Measurements from ENCODE around the gene EIF3CL.
"Not testable (repeated sequence)": the region's sequence is repeated elsewhere in the genome, so short reads cannot be mapped to it uniquely, and the experiment has no call there.

EIF3CL gene

GRCh38 chr16:28403220-28404072 lies at the start of gene EIF3CL:
Gene EIF3CL (minus strand): TSS chr16:28403841. CDS start chr16:28403618, 223 bp downstream.
- DNase-seq = not testable (repeated sequence)

DNA sequence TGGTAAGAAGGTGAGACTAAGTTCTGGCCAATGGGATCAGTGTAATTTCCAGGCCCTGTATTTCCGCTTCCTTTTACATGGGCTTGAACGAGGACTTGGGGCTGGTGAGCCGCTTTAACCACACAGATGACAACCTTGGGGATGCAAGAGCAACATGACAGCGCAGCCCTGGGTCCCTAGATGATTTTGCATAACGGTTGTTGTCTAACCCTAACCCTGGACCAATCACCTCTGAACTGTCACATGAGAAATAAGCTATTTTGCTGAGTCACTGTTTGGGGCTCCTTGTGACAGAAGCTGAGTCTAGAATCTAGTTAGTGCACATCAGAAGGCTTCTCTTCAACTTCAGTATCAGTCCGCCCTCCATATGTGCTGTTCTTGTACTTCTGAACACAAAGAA lies 43.4 kb upstream of the EIF3CL start:
- not testable (repeated sequence) for DNase-seq

DNA sequence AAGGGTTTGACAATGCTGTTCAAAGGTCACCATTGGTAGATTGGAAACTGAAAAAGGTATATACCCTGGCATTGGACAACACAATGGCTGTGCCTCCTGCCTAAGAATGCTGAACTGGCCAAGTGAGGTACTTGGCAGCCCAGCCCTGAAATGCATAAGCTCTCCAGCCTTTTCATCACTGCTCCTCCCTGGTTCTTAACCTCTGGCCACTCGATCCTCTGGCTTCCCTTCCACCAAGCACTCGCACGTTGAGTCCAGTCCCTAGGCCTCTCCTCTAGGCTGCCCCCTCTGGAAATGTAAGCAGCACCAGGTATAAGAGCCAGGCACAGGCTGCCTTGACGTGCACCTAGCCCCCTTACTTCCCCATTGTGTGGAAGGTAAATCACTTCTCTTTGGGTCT lies 42.7 kb upstream of the EIF3CL start:
- not testable (repeated sequence) for DNase-seq

GRCh38 chr16:28443943-28444342 lies 40.3 kb upstream of the EIF3CL start:
- not testable (repeated sequence) for DNase-seq

- DNase-seq = not testable (repeated sequence)
These were observed 35.3 kb upstream of the EIF3CL start for GRCh38 chr16:28438899-28439298.

DNA sequence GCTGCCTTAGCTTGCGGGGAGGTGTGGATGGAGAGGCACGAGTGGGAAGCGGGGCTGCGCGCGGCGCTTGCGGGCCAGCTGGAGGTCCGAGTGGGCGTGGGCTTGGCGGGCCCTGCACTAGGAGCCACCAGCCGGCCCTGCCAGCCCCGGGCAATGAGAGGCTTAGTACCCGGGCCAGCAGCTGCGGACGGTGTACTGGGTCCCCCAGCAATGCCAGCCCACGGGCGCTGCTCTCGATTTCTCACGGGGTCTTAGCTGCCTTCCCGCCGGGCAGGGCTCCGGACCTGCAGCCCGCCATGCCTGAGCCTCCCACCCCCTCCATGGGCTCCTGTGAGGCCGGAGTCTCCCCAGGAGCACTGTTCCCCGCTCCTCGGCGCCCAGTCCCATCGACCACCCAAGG lies 31.7 kb upstream of the EIF3CL start:
- not testable (repeated sequence) for DNase-seq

GRCh38 chr16:28426060-28426680 lies 22.5 kb upstream of the EIF3CL start:
- DNase-seq = not testable (repeated sequence)

GRCh38 chr16:28421071-28421750 lies 17.6 kb upstream of the EIF3CL start:
- DNase-seq = not testable (repeated sequence)

DNA sequence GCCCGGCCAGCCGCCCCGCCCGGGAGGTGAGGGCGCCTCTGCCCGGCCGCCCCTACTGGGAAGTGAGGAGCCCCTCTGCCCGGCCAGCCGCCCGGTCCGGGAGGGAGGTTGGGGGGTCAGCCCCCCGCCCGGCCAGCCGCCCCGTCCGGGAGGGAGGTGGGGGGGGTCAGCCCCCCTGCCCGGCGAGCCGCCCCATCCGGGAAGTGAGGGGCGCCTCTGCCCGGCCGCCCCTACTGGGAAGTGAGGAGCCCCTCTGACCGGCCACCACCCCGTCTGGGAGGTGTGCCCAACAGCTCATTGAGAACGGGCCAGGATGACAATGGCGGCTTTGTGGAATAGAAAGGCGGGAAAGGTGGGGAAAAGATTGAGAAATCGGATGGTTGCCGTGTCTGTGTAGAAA lies 13.4 kb upstream of the EIF3CL start:
- DNase-seq = not testable (repeated sequence)

GRCh38 chr16:28414530-28414929 lies 10.9 kb upstream of the EIF3CL start:
- not testable (repeated sequence) for DNase-seq

DNA sequence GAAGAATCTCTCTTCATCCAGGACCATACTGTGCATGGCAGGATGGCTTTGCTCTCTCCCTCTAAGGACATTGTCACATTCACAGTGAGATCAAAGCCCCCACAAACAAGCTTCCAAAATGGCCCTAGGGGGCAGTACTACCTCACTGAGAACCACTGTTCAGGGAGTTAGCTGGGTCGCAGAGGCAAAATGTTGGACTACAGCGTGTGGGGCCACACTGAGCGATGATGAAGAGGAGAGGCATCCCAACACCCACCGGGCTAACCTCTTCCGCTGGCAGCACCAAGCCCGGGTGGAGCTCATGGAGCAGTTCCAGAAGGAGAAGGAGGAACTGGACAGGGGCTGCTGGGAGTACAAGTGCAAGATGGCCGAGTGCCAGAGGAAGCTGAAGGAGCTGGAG lies 9.9 kb upstream of the EIF3CL start:
- not testable (repeated sequence) for DNase-seq

GRCh38 chr16:28392054-28392453 lies 11.6 kb downstream of the EIF3CL start:
- not testable (repeated sequence) for DNase-seq

DNA sequence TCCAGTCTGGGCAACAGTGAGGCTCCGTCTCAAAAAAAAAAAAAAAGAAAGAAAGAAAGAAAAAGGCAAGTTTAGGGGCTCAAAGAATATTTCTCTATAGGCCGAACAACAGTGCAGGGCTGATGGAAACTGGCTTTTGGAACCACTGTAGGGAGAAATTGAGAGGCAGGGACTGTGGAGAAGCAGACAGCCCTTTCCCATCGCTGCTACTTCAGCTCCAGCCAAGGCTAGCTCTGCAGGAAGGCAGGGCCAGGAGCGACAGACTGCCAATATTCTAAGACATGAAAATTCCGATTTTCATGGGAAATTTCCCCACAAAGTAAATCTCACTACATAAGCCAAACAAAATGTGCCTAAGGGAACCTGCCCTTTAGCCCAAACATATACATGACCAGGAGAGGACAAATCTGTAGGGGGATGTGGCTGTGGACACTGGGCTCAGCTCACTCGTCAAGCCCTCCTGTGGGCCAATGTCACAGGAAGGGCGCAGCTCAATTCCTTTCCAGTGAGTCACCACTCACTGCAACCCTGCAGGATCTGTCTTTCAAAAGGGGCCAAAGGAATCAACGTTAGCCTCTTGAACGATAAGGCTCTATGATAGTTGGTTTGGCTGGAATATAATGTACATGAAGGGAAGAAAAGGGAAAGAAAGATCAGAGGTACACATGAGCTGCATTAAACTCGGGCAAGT lies 21.3 kb downstream of the EIF3CL start:
- not testable (repeated sequence) for DNase-seq

GRCh38 chr16:28377822-28378221 lies 25.8 kb downstream of the EIF3CL start:
- DNase-seq = not testable (repeated sequence)

- DNase-seq = not testable (repeated sequence)
These were observed 26.5 kb downstream of the EIF3CL start for GRCh38 chr16:28377108-28377625.

- DNase-seq = not testable (repeated sequence)
These were observed 28.5 kb downstream of the EIF3CL start for GRCh38 chr16:28375115-28375514.

- DNase-seq = not testable (repeated sequence)
These were observed 29.4 kb downstream of the EIF3CL start for GRCh38 chr16:28374281-28374680.

GRCh38 chr16:28367926-28368325 lies 35.7 kb downstream of the EIF3CL start:
- DNase-seq = not testable (repeated sequence)

- DNase-seq = not testable (repeated sequence)
These were observed 39.1 kb downstream of the EIF3CL start for GRCh38 chr16:28364268-28365173.

GRCh38 chr16:28363408-28363807 lies 40.2 kb downstream of the EIF3CL start, which contains the start of gene NPIPB6:
Gene NPIPB6 (minus strand): TSS chr16:28363508. CDS start chr16:28362822, 686 bp downstream.
- not testable (repeated sequence) for DNase-seq

DNA sequence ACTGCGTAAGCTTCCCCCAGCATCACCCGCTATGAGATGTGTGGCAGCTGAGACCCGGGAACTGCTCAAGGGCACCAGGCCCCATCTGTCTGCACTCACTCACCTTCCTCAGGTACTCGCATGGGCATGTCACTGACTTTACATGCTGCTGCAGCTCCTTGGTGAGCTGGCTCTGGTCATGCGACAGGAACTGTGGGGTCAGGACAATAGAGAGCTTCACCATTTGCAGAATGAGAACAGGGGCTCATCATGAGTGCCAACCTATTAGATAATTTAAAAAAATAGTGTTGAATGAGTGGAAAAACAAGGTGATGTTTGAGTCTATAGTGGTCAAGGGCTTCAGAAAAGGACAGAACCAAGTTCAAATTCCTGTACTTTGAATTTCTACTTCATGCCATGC lies 41.0 kb downstream of the EIF3CL start:
- DNase-seq = not testable (repeated sequence)
